SW480 (cell line): ENCODE results near the gene SLC4A2.
A peak's percentile ranks its signal among the peaks of the same experiment; 100 is the strongest.

Experiments
- DNase-seq: peaks from one replicate; pipeline ENCODE4 v3.0.0-alpha.2; 2016; ENCODE audit warnings: low spot score

The SLC4A2 gene

GRCh38 chr7:151095828-151096475 is 36.6 kb downstream of the SLC4A2 start:
- DNase-seq: no peak

GRCh38 chr7:151099486-151100211 is 40.3 kb downstream of the SLC4A2 start:
- no peak for DNase-seq

GRCh38 chr7:151100921-151101320 is 41.5 kb downstream of the SLC4A2 start:
- DNase-seq: no peak

- no peak for DNase-seq
Observed at GRCh38 chr7:151101621-151102396, 42.4 kb downstream of the SLC4A2 start.

GRCh38 chr7:151102991-151103390 is 43.6 kb downstream of the SLC4A2 start:
- DNase-seq: no peak

GRCh38 chr7:151103973-151104372 is 44.6 kb downstream of the SLC4A2 start:
- DNase-seq: no peak

GRCh38 chr7:151104411-151105235 is 45.2 kb downstream of the SLC4A2 start:
- no peak for DNase-seq

GRCh38 chr7:151107882-151108281 is 48.5 kb downstream of the SLC4A2 start:
- DNase-seq: no peak

GRCh38 chr7:151109094-151110048 is 50.0 kb downstream of the SLC4A2 start:
- DNase-seq: no peak

GRCh38 chr7:151110236-151110940 is 51.0 kb downstream of the SLC4A2 start:
- DNase-seq: no peak

- peak; percentile 51 for DNase-seq
Observed at GRCh38 chr7:151110941-151111645, 51.7 kb downstream of the SLC4A2 start.

- DNase-seq: peak; percentile 57
Observed at GRCh38 chr7:151113344-151114150, 54.2 kb downstream of the SLC4A2 start.

GRCh38 chr7:151114151-151115090 is 55.0 kb downstream of the SLC4A2 start:
- DNase-seq: peak; percentile 26

GRCh38 chr7:151115121-151115835 is 55.9 kb downstream of the SLC4A2 start:
- no peak for DNase-seq

GRCh38 chr7:151115836-151116418 is 56.5 kb downstream of the SLC4A2 start:
- peak; percentile 84 for DNase-seq
